ENCODE data around the gene ZBTB49. TPM values are rescaled to one million over a fixed set of nuclear protein-coding genes. Genes with fewer than 3 reads are reported as not detected.

Gene ZBTB49
- total RNA-seq, 1 donor: 6.2 TPM

- H3K27me3 ChIP-seq (ENCODE audit: insufficient read depth, low read length): no peaks in the 10 kb centered on the region
- H4K20me1 ChIP-seq (ENCODE audit: insufficient read depth, low read length): no peaks in the 10 kb centered on the region
- H3K4me2 ChIP-seq (ENCODE audit: insufficient read depth, low read length): no peak overlapping the region
- no peak for TF ChIP-seq CTCF (IDR thresholded peaks at IDR 0.05; ENCODE audit: extremely low read depth, low read depth, low read length)
- DNase-seq (ENCODE audit: insufficient read length, low spot score, missing footprints): no peak
- H3K4me1 ChIP-seq (ENCODE audit: insufficient read depth, low read length): peaks cover 3% of the 10 kb centered on the region
- H3K36me3 ChIP-seq (ENCODE audit: insufficient read depth, low read length): no peaks in the 10 kb centered on the region
- no peak overlapping the region for H2AFZ ChIP-seq (ENCODE audit: low read length)
- no peak overlapping the region for H3K4me3 ChIP-seq (ENCODE audit: insufficient read depth, low read length)
- H3K27ac ChIP-seq (ENCODE audit: low read depth, low read length): no peak overlapping the region
- no peaks in the 10 kb centered on the region for H3K79me2 ChIP-seq (ENCODE audit: insufficient read depth, low read length)
- H3K9me3 ChIP-seq (ENCODE audit: low read depth, low read length): no peaks in the 10 kb centered on the region
Observed at GRCh38 chr4:4330794-4331193, 40.7 kb downstream of the ZBTB49 start.

DNA sequence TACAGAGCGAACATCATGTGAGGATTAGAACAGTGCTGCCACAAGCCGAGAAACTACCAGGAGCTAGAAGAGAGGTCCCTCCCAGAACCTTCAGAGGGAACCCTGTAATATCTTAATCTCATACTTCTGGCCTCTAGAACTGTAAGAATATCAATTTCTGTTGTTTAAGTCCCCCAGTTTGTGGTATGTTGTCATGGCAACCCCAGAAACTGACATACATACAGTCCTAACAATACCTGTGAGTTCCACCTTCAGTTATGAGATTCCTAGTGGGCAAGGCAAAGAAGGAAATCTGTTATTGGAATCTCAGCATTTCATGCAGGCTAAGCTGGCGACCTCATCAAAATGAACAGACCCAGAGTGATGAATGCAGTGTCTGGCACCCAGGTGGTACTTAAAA lies 42.5 kb downstream of the ZBTB49 start:
- peaks cover 3% of the 10 kb centered on the region for H3K4me1 ChIP-seq (ENCODE audit: insufficient read depth, low read length)
- no peaks in the 10 kb centered on the region for H3K9me3 ChIP-seq (ENCODE audit: low read depth, low read length)
- H4K20me1 ChIP-seq (ENCODE audit: insufficient read depth, low read length): no peaks in the 10 kb centered on the region

GRCh38 chr4:4333265-4333706 lies 43.2 kb downstream of the ZBTB49 start:
- H3K27me3 ChIP-seq (ENCODE audit: insufficient read depth, low read length): peaks cover 6% of the 10 kb centered on the region
- H3K4me1 ChIP-seq (ENCODE audit: insufficient read depth, low read length): peaks cover 3% of the 10 kb centered on the region
- no peaks in the 10 kb centered on the region for H3K79me2 ChIP-seq (ENCODE audit: insufficient read depth, low read length)
- DNase-seq (ENCODE audit: insufficient read length, low spot score, missing footprints): peak; percentile 96
- H3K9me3 ChIP-seq (ENCODE audit: low read depth, low read length): no peaks in the 10 kb centered on the region
- H3K4me3 ChIP-seq (ENCODE audit: insufficient read depth, low read length): peak overlapping the region; percentile 48
- no peak overlapping the region for H3K27ac ChIP-seq (ENCODE audit: low read depth, low read length)
- no peaks in the 10 kb centered on the region for H4K20me1 ChIP-seq (ENCODE audit: insufficient read depth, low read length)
- H2AFZ ChIP-seq (ENCODE audit: low read length): no peak overlapping the region
- TF ChIP-seq CTCF (IDR thresholded peaks at IDR 0.05; ENCODE audit: extremely low read depth, low read depth, low read length): no peak
- no peaks in the 10 kb centered on the region for H3K36me3 ChIP-seq (ENCODE audit: insufficient read depth, low read length)
- peak overlapping the region; percentile 70 for H3K4me2 ChIP-seq (ENCODE audit: insufficient read depth, low read length)

More for the DNA sequence above, 42.5 kb downstream of the ZBTB49 start:
- Histone ChIP-seq H3K27me3 (ENCODE audit: insufficient read depth, low read length) (peaks cover 2% of the 10 kb centered on the region), H3K79me2 (ENCODE audit: insufficient read depth, low read length) (no peaks in the 10 kb centered on the region), H2AFZ (ENCODE audit: low read length) (no peak overlapping the region), H3K4me2 (ENCODE audit: insufficient read depth, low read length) (no peak overlapping the region), H3K4me3 (ENCODE audit: insufficient read depth, low read length) (no peak overlapping the region), H3K27ac (ENCODE audit: low read depth, low read length) (no peak overlapping the region), H3K36me3 (ENCODE audit: insufficient read depth, low read length) (no peaks in the 10 kb centered on the region)
- no peak for TF ChIP-seq CTCF (IDR thresholded peaks at IDR 0.05; ENCODE audit: extremely low read depth, low read depth, low read length)
- DNase-seq (ENCODE audit: insufficient read length, low spot score, missing footprints): no peak

DNA sequence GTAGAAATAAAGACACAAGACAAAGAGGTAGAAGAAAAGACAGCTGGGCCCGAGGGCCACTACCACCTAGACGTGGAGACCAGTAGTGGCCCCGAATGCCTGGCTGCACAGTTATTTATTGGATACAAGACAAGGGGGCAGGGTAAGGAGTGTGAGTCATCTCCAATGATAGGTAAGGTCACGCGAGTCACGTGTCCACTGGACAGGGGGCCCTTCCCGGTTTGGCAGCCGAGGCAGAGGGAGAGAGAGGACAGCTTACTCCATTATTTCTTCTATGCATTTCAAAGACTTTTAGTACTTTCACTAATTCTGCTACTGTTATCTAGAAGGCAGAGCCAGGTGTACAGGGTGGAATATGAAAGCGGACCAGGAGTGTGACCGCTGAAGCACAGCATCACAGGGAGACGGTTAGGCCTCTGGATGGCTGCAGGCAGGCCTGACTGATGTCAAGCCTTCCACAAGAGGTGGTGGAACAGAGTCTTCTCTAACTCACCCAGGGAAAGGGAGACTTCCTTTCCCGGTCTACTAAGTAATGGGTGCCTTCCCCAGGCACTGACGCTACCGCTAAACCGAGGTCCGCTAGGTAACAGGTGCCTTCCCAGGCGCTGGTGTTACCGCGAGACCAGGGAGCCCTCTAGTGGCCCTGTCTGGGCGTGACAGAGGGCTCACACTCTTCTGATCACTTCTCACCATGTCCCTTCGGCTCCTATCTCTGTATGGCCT lies 44.9 kb downstream of the ZBTB49 start:
- Histone ChIP-seq H4K20me1 (ENCODE audit: insufficient read depth, low read length) (no peaks in the 10 kb centered on the region), H3K4me1 (ENCODE audit: insufficient read depth, low read length) (peaks cover 3% of the 10 kb centered on the region), H2AFZ (ENCODE audit: low read length) (no peak overlapping the region), H3K4me2 (ENCODE audit: insufficient read depth, low read length) (no peak overlapping the region), H3K9me3 (ENCODE audit: low read depth, low read length) (no peaks in the 10 kb centered on the region), H3K27ac (ENCODE audit: low read depth, low read length) (no peak overlapping the region), H3K4me3 (ENCODE audit: insufficient read depth, low read length) (no peak overlapping the region), H3K27me3 (ENCODE audit: insufficient read depth, low read length) (peaks cover 9% of the 10 kb centered on the region), H3K36me3 (ENCODE audit: insufficient read depth, low read length) (no peaks in the 10 kb centered on the region), H3K79me2 (ENCODE audit: insufficient read depth, low read length) (no peaks in the 10 kb centered on the region)
- no peak for DNase-seq (ENCODE audit: insufficient read length, low spot score, missing footprints)
- peak; percentile 76 for TF ChIP-seq CTCF (IDR thresholded peaks at IDR 0.05; ENCODE audit: extremely low read depth, low read depth, low read length)
